HK-2 (cell line): ENCODE data around the gene KRI1.

ENCODE experiments used
- DNase-seq: peaks from one replicate; pipeline ENCODE4 v3.0.0-alpha.2; 2018; ENCODE audit not compliant: unreplicated experiment

Gene KRI1

GRCh38 chr19:10518444-10519361, 47.1 kb downstream of the KRI1 start:
- DNase-seq, result peak; percentile 13

GRCh38 chr19:10517760-10518443, 47.9 kb downstream of the KRI1 start:
- peak; percentile 32 for DNase-seq

GRCh38 chr19:10517361-10517759, 48.5 kb downstream of the KRI1 start, which contains the start of gene S1PR5:
Gene S1PR5 (minus strand): TSS chr19:10517447. CDS start chr19:10515011, 2,436 bp downstream.
- peak; percentile 35 for DNase-seq

- peak; percentile 16 for DNase-seq
Measured at GRCh38 chr19:10516671-10517286, 49.0 kb downstream of the KRI1 start.

GRCh38 chr19:10516064-10516385, 49.8 kb downstream of the KRI1 start:
- no peak for DNase-seq

GRCh38 chr19:10514211-10515145, 51.3 kb downstream of the KRI1 start:
- no peak for DNase-seq

GRCh38 chr19:10513223-10513622, 52.6 kb downstream of the KRI1 start:
- no peak for DNase-seq

- peak; percentile 17 for DNase-seq
Measured at GRCh38 chr19:10510301-10510802, 55.5 kb downstream of the KRI1 start.

- no peak for DNase-seq
Measured at GRCh38 chr19:10508707-10509106, 57.1 kb downstream of the KRI1 start.

- no peak for DNase-seq
Measured at GRCh38 chr19:10508036-10508435, 57.8 kb downstream of the KRI1 start.

- DNase-seq, result peak; percentile 21
Measured at GRCh38 chr19:10505583-10506229, 60.1 kb downstream of the KRI1 start.
